Bronchial epithelial cell (primary cell): Measurements from ENCODE around the gene RBMX. TPM values are rescaled to one million over a fixed set of nuclear protein-coding genes. Genes with fewer than 3 reads are reported as not detected.

Experiments used
- DNase-seq: peaks from one replicate; pipeline ENCODE4 v3.0.0-alpha.2; 2010; ENCODE audit warnings: low read depth
- FAIRE-seq: peaks from 2 replicates; lab custom pipeline; 2011; peaks lifted over from hg19 to GRCh38; lab: Jason Lieb, UNC
- H3K27me3 ChIP-seq: 2 replicates; pipeline ENCODE4 v1.5.1; 2011; ENCODE audit warnings: low read length; ENCODE audit not compliant: control insufficient read depth, insufficient read depth
- H3K36me3 ChIP-seq: 2 replicates; pipeline ENCODE4 v1.5.1; 2011; ENCODE audit warnings: low read length; ENCODE audit not compliant: control insufficient read depth, insufficient read depth
- H3K4me3 ChIP-seq: 2 replicates; pipeline ENCODE4 v1.5.1; 2011; ENCODE audit warnings: mild to moderate bottlenecking, low read depth, low read length, control low read depth
- CTCF ChIP-seq: IDR thresholded peaks from 2 replicates; pipeline ENCODE4 v1.5.1; 2011; ENCODE audit warnings: mild to moderate bottlenecking, moderate library complexity, low read length, control low read depth, inconsistent platforms; ENCODE audit not compliant: insufficient read depth, severe bottlenecking
- total RNA-seq: library from RNA; depleted of rRNA; stranded (reverse); fragments of >200 nt; gene quantifications from 2 replicates; pipeline ENCODE4 v1.2.1, GENCODE V29; 2014

The RBMX gene
- total RNA-seq, 1 donor from 2014 or later = 115 TPM

GRCh38 chrX:136856551-136856950 is 24.0 kb downstream of the RBMX start:
- Histone ChIP-seq H3K4me3 (no peak overlapping the region), H3K27me3 (no peaks in the 10 kb centered on the region), H3K36me3 (no peaks in the 10 kb centered on the region)
- DNase-seq (no peak), FAIRE-seq (no peak)
- no peak for TF ChIP-seq CTCF

- no peak for TF ChIP-seq CTCF
- H3K36me3 ChIP-seq = no peaks in the 10 kb centered on the region
- no peak overlapping the region for H3K4me3 ChIP-seq
- H3K27me3 ChIP-seq = no peaks in the 10 kb centered on the region
- DNase-seq (no peak), FAIRE-seq (no peak)
Measured at GRCh38 chrX:136856050-136856449, 24.5 kb downstream of the RBMX start.

- FAIRE-seq = no peak
- no peak for DNase-seq
- no peak for TF ChIP-seq CTCF
- peaks cover 1% of the 10 kb centered on the region for H3K36me3 ChIP-seq
- no peaks in the 10 kb centered on the region for H3K27me3 ChIP-seq
- no peak overlapping the region for H3K4me3 ChIP-seq
Measured at GRCh38 chrX:136851526-136851925, 29.0 kb downstream of the RBMX start.

- no peak for TF ChIP-seq CTCF
- Histone ChIP-seq H3K36me3 (peaks cover 1% of the 10 kb centered on the region), H3K4me3 (no peak overlapping the region), H3K27me3 (no peaks in the 10 kb centered on the region)
- DNase-seq (no peak), FAIRE-seq (no peak)
Measured at GRCh38 chrX:136850441-136851175, 29.9 kb downstream of the RBMX start.

GRCh38 chrX:136849395-136849794 is 31.1 kb downstream of the RBMX start:
- Histone ChIP-seq H3K36me3 (peaks cover 1% of the 10 kb centered on the region), H3K4me3 (no peak overlapping the region), H3K27me3 (no peaks in the 10 kb centered on the region)
- TF ChIP-seq CTCF = no peak
- DNase-seq (no peak), FAIRE-seq (no peak)

- no peak for DNase-seq
- H3K4me3 ChIP-seq = no peak overlapping the region
- no peaks in the 10 kb centered on the region for H3K27me3 ChIP-seq
- no peak for TF ChIP-seq CTCF
- peaks cover 1% of the 10 kb centered on the region for H3K36me3 ChIP-seq
- no peak for FAIRE-seq
Measured at GRCh38 chrX:136847874-136848273, 32.7 kb downstream of the RBMX start.
